ENCODE measurements around the gene WWOX. TPM values are rescaled to one million over a fixed set of nuclear protein-coding genes. Genes with fewer than 3 reads are reported as not detected.

WWOX gene
- total RNA-seq, 1 donor from 2014 or later: 18.6 TPM

GRCh38 chr16:78446992-78447563, 347.6 kb downstream of the WWOX start:
- Mint-ChIP-seq H3K9me3 (ENCODE audit: unreplicated experiment) (no peaks in the 10 kb centered on the region), H3K27ac (ENCODE audit: unreplicated experiment) (no peak overlapping the region), H3K36me3 (ENCODE audit: low read depth, unreplicated experiment) (no peaks in the 10 kb centered on the region), H3K4me1 (ENCODE audit: unreplicated experiment) (peaks cover 5% of the 10 kb centered on the region), H3K27me3 (ENCODE audit: unreplicated experiment) (no peaks in the 10 kb centered on the region), H3K4me3 (ENCODE audit: unreplicated experiment) (no peak overlapping the region)
- TF ChIP-seq CTCF (IDR thresholded peaks at IDR 0.05; ENCODE audit: unreplicated experiment): no peak
- no peak for DNase-seq (ENCODE audit: low spot score)

GRCh38 chr16:78448658-78449271, 349.3 kb downstream of the WWOX start:
- H3K9me3 Mint-ChIP-seq (ENCODE audit: unreplicated experiment): no peaks in the 10 kb centered on the region
- no peaks in the 10 kb centered on the region for H3K36me3 Mint-ChIP-seq (ENCODE audit: low read depth, unreplicated experiment)
- H3K27me3 Mint-ChIP-seq (ENCODE audit: unreplicated experiment): no peaks in the 10 kb centered on the region
- H3K4me1 Mint-ChIP-seq (ENCODE audit: unreplicated experiment): peaks cover 4% of the 10 kb centered on the region
- no peak for TF ChIP-seq CTCF (IDR thresholded peaks at IDR 0.05; ENCODE audit: unreplicated experiment)
- no peak overlapping the region for H3K27ac Mint-ChIP-seq (ENCODE audit: unreplicated experiment)
- no peak overlapping the region for H3K4me3 Mint-ChIP-seq (ENCODE audit: unreplicated experiment)
- no peak for DNase-seq (ENCODE audit: low spot score)

GRCh38 chr16:78450255-78450654, 350.8 kb downstream of the WWOX start:
- H3K36me3 Mint-ChIP-seq (ENCODE audit: low read depth, unreplicated experiment): no peaks in the 10 kb centered on the region
- H3K27me3 Mint-ChIP-seq (ENCODE audit: unreplicated experiment): no peaks in the 10 kb centered on the region

GRCh38 chr16:78452025-78452555, 352.6 kb downstream of the WWOX start:
- no peak overlapping the region for H3K27ac Mint-ChIP-seq (ENCODE audit: unreplicated experiment)
- H3K4me1 Mint-ChIP-seq (ENCODE audit: unreplicated experiment): no peaks in the 10 kb centered on the region
- H3K36me3 Mint-ChIP-seq (ENCODE audit: low read depth, unreplicated experiment): no peaks in the 10 kb centered on the region
- no peak overlapping the region for H3K4me3 Mint-ChIP-seq (ENCODE audit: unreplicated experiment)
- no peak for DNase-seq (ENCODE audit: low spot score)
- no peaks in the 10 kb centered on the region for H3K27me3 Mint-ChIP-seq (ENCODE audit: unreplicated experiment)
- no peak for TF ChIP-seq CTCF (IDR thresholded peaks at IDR 0.05; ENCODE audit: unreplicated experiment)
- H3K9me3 Mint-ChIP-seq (ENCODE audit: unreplicated experiment): no peaks in the 10 kb centered on the region

More at GRCh38 chr16:78450255-78450654, 350.8 kb downstream of the WWOX start:
- H3K4me3 Mint-ChIP-seq (ENCODE audit: unreplicated experiment): no peak overlapping the region
- H3K9me3 Mint-ChIP-seq (ENCODE audit: unreplicated experiment): no peaks in the 10 kb centered on the region
- no peak for TF ChIP-seq CTCF (IDR thresholded peaks at IDR 0.05; ENCODE audit: unreplicated experiment)
- peaks cover 3% of the 10 kb centered on the region for H3K4me1 Mint-ChIP-seq (ENCODE audit: unreplicated experiment)
- H3K27ac Mint-ChIP-seq (ENCODE audit: unreplicated experiment): no peak overlapping the region
- no peak for DNase-seq (ENCODE audit: low spot score)

- Mint-ChIP-seq H3K4me1 (ENCODE audit: unreplicated experiment) (no peaks in the 10 kb centered on the region), H3K4me3 (ENCODE audit: unreplicated experiment) (no peak overlapping the region), H3K27ac (ENCODE audit: unreplicated experiment) (no peak overlapping the region), H3K27me3 (ENCODE audit: unreplicated experiment) (no peaks in the 10 kb centered on the region), H3K9me3 (ENCODE audit: unreplicated experiment) (no peaks in the 10 kb centered on the region), H3K36me3 (ENCODE audit: low read depth, unreplicated experiment) (no peaks in the 10 kb centered on the region)
- no peak for DNase-seq (ENCODE audit: low spot score)
- TF ChIP-seq CTCF (IDR thresholded peaks at IDR 0.05; ENCODE audit: unreplicated experiment): no peak
Observed at GRCh38 chr16:78455861-78456260, 356.4 kb downstream of the WWOX start.
